Measurements from ENCODE around the gene CHD9. TPM values are rescaled to one million over a fixed set of nuclear protein-coding genes. Genes with fewer than 3 reads are reported as not detected.

CHD9 gene
- total and polyA plus RNA-seq, 9 of the 15 experiments (the other 6 are each of a cell fraction or from before 2014, with no cell fraction given), result 29.0 to 69.3 (median 40.6) TPM

- TF ChIP-seq U2AF1 (optimal IDR thresholded peaks at IDR 0.05; ENCODE audit: low read depth, low read length) (no peak), ZNF277 (CRISPR knock-in tag; IDR thresholded peaks at IDR 0.05; ENCODE audit: borderline replicate concordance) (no peak), NFXL1 (CRISPR knock-in tag; IDR thresholded peaks at IDR 0.05) (no peak)
Measured at GRCh38 chr16:53080345-53081031, 25.7 kb downstream of the CHD9 start (continued).

- in situ Hi-C loops (cut with MboI), result no loop called here
- TF ChIP-seq ZNF311 (CRISPR knock-in tag; IDR thresholded peaks at IDR 0.05) (no peak), ELF1 (tag; IDR thresholded peaks at IDR 0.05) (no peak), CREB1 (IDR thresholded peaks at IDR 0.05) (no peak), CREB1 (CRISPR knock-in tag; IDR thresholded peaks at IDR 0.05) (no peak), KAT8 (IDR thresholded peaks at IDR 0.05; ENCODE audit: low read depth) (no peak), HCFC1 (IDR thresholded peaks at IDR 0.05; ENCODE audit: low read depth, low read length) (no peak), BACH1 (tag; IDR thresholded peaks at IDR 0.05) (no peak), TAF1 (IDR thresholded peaks at IDR 0.05; ENCODE audit: control insufficient read depth, extremely low read depth, insufficient read depth, low read length, severe bottlenecking) (no peak), ZBTB33 (CRISPR knock-in tag; IDR thresholded peaks at IDR 0.05) (no peak), NUFIP1 (IDR thresholded peaks at IDR 0.05; ENCODE audit: partially characterized antibody) (no peak), PHB (CRISPR knock-in tag; IDR thresholded peaks at IDR 0.05) (no peak), TOE1 (IDR thresholded peaks at IDR 0.05; ENCODE audit: borderline replicate concordance) (no peak), TOE1 (CRISPR knock-in tag; IDR thresholded peaks at IDR 0.05; ENCODE audit: borderline replicate concordance, low read depth) (no peak), EGR1 (conservative IDR thresholded peaks at IDR 0.05) (no peak)
- TF ChIP-seq, protein P1, sequence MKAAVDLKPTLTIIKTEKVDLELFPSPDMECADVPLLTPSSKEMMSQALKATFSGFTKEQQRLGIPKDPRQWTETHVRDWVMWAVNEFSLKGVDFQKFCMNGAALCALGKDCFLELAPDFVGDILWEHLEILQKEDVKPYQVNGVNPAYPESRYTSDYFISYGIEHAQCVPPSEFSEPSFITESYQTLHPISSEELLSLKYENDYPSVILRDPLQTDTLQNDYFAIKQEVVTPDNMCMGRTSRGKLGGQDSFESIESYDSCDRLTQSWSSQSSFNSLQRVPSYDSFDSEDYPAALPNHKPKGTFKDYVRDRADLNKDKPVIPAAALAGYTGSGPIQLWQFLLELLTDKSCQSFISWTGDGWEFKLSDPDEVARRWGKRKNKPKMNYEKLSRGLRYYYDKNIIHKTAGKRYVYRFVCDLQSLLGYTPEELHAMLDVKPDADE (conservative IDR thresholded peaks at IDR 0.05; ENCODE audit: control insufficient read depth, low read depth, low read length), result no peak
Measured at GRCh38 chr16:53081032-53081424, 26.2 kb downstream of the CHD9 start.

More at GRCh38 chr16:53081032-53081424, 26.2 kb downstream of the CHD9 start:
- no TSS peak for BruUV-seq (replicated peaks)
- no peak for DNase-seq (ENCODE audit: extremely low read depth in 1 of 4, low spot score in 3 of 4)
- Histone ChIP-seq H3K4me2 (ENCODE audit: insufficient read depth, low read length) (no peak overlapping the region), H3K4me3 (no peak overlapping the region), H3K27me3 (ENCODE audit: control insufficient read depth in 2 of 2, insufficient read depth in 2 of 2, low read length in 2 of 2) (no peaks in the 10 kb centered on the region), H3K79me2 (ENCODE audit: control insufficient read depth, insufficient read depth, low read length) (peaks cover 77% of the 10 kb centered on the region), H3K36me3 (ENCODE audit: control insufficient read depth, insufficient read depth, low read length) (peaks cover 11% of the 10 kb centered on the region; the same call in 2 of the 3 replicates), H3K4me1 (replicated peaks in 1 of 2; ENCODE audit: control insufficient read depth in 2 of 2, insufficient read depth in 2 of 2, low read length in 2 of 2) (peaks cover 5 to 56% of the 10 kb centered on the region in 2 experiments; a peak in 3 of 5 replicates), H3K9me3 (replicated peaks; ENCODE audit: control insufficient read depth, insufficient read depth, low read depth, low read length) (no peaks in the 10 kb centered on the region; the same call in 1 of the 2 replicates), H3K9ac (ENCODE audit: insufficient read depth in 1 of 2, low read depth in 2 of 2, low read length in 2 of 2) (no peak overlapping the region), H3K27ac (ENCODE audit: extremely low read depth, low read depth, low read length) (no peak overlapping the region), H3K9me1 (ENCODE audit: control insufficient read depth, insufficient read depth, low read length) (no peaks in the 10 kb centered on the region), H4K20me1 (replicated peaks; ENCODE audit: control insufficient read depth, insufficient read depth, low read length) (no peaks in the 10 kb centered on the region; the same call in 1 of the 2 replicates), H2AFZ (ENCODE audit: low read depth, low read length) (no peak overlapping the region)
- CTCF ChIA-PET (ENCODE audit: low intra/inter-chr PET ratio), result no interaction called here
- POLR2A ChIA-PET, result no interaction called here
- no peak for ATAC-seq
- intact Hi-C loops (cut with micrococcal nuclease), result no loop called here
- no peak for FAIRE-seq
